ENCODE data around the gene PGGHG.
A peak's percentile ranks its signal among the peaks of the same experiment; 100 is the strongest.
"Not testable (repeated sequence)": the region's sequence is repeated elsewhere in the genome, so short reads cannot be mapped to it uniquely, and the experiment has no call there.

Gene PGGHG

GRCh38 chr11:316031-316701, 27.2 kb downstream of the PGGHG start:
- DNase-seq = peak; percentile 54

- no peak for DNase-seq
Observed at GRCh38 chr11:316891-317301, 28.0 kb downstream of the PGGHG start.

GRCh38 chr11:317668-318404, 28.9 kb downstream of the PGGHG start:
- not testable (repeated sequence) for DNase-seq

GRCh38 chr11:318405-319120, 29.6 kb downstream of the PGGHG start:
- not testable (repeated sequence) for DNase-seq

GRCh38 chr11:319121-319887, 30.4 kb downstream of the PGGHG start:
- peak; percentile 44 for DNase-seq

- peak; percentile 59 for DNase-seq
Observed at GRCh38 chr11:319888-320273, 31.0 kb downstream of the PGGHG start.

GRCh38 chr11:324156-324555, 35.2 kb downstream of the PGGHG start:
- DNase-seq = no peak

GRCh38 chr11:324593-325517, 35.9 kb downstream of the PGGHG start:
- not testable (repeated sequence) for DNase-seq

- no peak for DNase-seq
Observed at GRCh38 chr11:325796-326591, 37.1 kb downstream of the PGGHG start.

- DNase-seq = no peak
Observed at GRCh38 chr11:326592-326841, 37.6 kb downstream of the PGGHG start.

- peak; percentile 83 for DNase-seq
Observed at GRCh38 chr11:326842-327580, 38.1 kb downstream of the PGGHG start.

- no peak for DNase-seq
Observed at GRCh38 chr11:327581-327923, 38.6 kb downstream of the PGGHG start.

GRCh38 chr11:328012-328411, 39.1 kb downstream of the PGGHG start:
- no peak for DNase-seq

GRCh38 chr11:328516-329100, 39.7 kb downstream of the PGGHG start:
- DNase-seq = not testable (repeated sequence)

- no peak for DNase-seq
Observed at GRCh38 chr11:329886-330253, 40.9 kb downstream of the PGGHG start.

GRCh38 chr11:330307-330693, 41.4 kb downstream of the PGGHG start:
- DNase-seq = no peak

GRCh38 chr11:330694-331357, 41.9 kb downstream of the PGGHG start:
- peak; percentile 44 for DNase-seq

GRCh38 chr11:331358-332060, 42.6 kb downstream of the PGGHG start:
- no peak for DNase-seq
